ENCODE results near the gene LGR5. TPM values are rescaled to one million over a fixed set of nuclear protein-coding genes. Genes with fewer than 3 reads are reported as not detected.

The LGR5 gene
- total and polyA plus RNA-seq, 9 of the 15 experiments (the other 6 are each of a cell fraction or from before 2014, with no cell fraction given), result not detected

- TF ChIP-seq RHOXF2B (CRISPR knock-in tag; conservative IDR thresholded peaks at IDR 0.05) (no peak), GTF2F1 (IDR thresholded peaks at IDR 0.05; ENCODE audit: low read depth, low read length) (no peak), PATZ1 (CRISPR knock-in tag; IDR thresholded peaks at IDR 0.05; ENCODE audit: borderline replicate concordance) (no peak), CREM (IDR thresholded peaks at IDR 0.05; ENCODE audit: low read depth) (peak; percentile 48; the same call in 1 of the 2 replicates), CHD7 (IDR thresholded peaks at IDR 0.05; ENCODE audit: low read depth, low read length) (no peak), PHB (CRISPR knock-in tag; IDR thresholded peaks at IDR 0.05) (no peak), PYGO2 (tag; IDR thresholded peaks at IDR 0.05) (no peak), ZNF77 (CRISPR knock-in tag; IDR thresholded peaks at IDR 0.05) (no peak), ZBTB9 (CRISPR knock-in tag; IDR thresholded peaks at IDR 0.05) (no peak)
Observed at GRCh38 chr12:71415336-71416231, 24.0 kb upstream of the LGR5 start (continued).

Measured in K562 (cell line).